Measurements from ENCODE around the gene NAA25.
"Not testable (repeated sequence)": the region's sequence is repeated elsewhere in the genome, so short reads cannot be mapped to it uniquely, and the experiment has no call there.

The NAA25 gene

GRCh38 chr12:112115259-112116045, 6.9 kb upstream of the NAA25 start:
- DNase-seq = no peak

DNA sequence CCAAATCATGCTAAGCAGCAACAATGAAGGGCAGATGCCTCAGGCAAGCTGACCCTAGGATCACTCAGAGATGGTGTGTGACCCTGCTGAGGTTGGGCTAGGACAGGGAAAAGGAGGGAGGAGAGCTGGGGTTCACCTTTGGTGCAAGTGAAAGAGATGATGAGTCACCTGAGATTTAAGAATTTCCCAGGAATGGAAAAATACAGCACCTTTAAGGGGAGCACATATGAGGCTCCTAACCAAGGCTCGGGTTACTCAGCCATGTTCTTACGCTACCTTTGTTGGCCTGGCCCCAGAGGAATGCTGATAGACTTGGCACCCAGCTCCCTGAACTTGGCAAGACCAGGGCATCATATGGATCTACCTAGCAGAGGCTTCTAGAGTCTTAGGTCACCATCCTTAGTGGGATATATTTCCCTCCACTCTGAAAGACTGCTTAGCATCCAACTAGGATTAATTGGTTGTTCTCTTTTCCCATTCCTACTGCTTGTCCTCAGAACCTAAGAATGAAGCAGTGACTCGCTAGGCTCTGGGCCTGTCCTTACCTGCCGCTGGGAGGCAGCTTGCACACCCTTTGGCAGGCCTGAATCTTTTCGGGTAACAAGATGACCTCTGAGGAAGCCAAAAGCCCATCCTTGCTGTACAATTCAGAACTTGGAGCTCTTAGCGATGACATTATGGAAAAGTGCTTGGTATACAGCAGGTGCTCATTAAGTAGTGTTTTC, 4.0 kb upstream of the NAA25 start:
- DNase-seq = no peak

DNA sequence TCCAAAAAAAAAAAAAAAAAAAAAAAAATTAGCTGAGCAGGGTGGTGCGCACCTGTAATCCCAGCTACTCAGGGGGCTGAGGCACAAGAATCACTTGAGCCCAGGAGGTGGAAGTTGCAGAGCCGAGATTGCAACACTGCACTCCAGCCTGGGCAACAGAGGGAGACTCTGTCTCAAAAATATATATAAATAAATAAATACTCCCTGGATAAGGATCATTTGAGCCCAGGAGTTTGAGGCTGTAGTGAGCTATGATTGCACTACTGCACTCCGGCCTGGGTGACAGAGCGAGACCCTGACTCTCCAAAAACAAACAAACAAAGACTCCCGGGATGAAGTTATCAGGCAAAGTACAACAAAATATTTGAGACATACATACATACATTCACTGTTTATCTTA, 3.3 kb upstream of the NAA25 start:
- DNase-seq = no peak

- DNase-seq = not testable (repeated sequence)
These were observed 2.4 kb upstream of the NAA25 start for GRCh38 chr12:112110787-112111662.

- no peak for DNase-seq
These were observed 1.0 kb downstream of the NAA25 start for GRCh38 chr12:112107306-112108201.

DNA sequence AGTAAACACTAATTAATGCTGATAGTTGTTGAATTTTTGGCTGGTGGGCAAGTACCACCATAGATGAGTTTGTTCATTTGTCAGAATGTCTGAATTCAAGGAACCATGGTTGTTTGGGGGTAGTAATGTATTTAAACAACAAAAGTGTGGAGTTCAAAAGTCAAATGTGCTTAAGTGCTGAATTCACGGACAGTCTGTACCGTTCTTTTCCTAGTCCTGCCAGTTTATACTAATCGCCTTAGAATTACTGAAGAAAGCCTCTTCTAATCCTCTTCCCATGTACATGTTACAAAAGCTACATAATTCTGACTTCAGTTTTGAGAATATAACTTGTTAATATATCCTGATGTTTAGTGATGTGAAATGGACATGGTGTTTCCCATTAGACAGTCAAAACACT, 2.7 kb downstream of the NAA25 start:
- no peak for DNase-seq

GRCh38 chr12:112103758-112104503, 4.7 kb downstream of the NAA25 start:
- no peak for DNase-seq

GRCh38 chr12:112102746-112103145, 5.8 kb downstream of the NAA25 start:
- DNase-seq = not testable (repeated sequence)

- DNase-seq = no peak
These were observed 6.5 kb downstream of the NAA25 start for GRCh38 chr12:112102127-112102526.

DNA sequence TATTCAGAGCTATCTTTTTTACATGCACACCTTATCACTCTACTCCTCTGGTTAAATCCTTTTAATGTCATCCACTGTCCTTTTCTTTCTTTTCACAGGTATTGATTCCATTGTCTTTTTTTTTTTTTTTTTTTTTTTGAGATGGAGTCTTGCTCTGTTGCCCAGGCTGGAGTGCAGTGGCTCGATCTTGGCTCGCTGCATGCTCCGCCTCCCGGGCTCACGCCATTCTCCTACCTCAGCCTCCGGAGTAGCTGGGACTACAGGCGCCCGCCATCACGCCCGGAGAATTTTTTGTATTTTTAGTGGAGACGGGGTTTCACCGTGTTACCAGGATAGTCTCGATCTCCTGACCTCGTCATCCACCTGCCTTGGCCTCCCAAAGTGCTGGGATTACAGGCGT, 8.1 kb downstream of the NAA25 start:
- not testable (repeated sequence) for DNase-seq

DNA sequence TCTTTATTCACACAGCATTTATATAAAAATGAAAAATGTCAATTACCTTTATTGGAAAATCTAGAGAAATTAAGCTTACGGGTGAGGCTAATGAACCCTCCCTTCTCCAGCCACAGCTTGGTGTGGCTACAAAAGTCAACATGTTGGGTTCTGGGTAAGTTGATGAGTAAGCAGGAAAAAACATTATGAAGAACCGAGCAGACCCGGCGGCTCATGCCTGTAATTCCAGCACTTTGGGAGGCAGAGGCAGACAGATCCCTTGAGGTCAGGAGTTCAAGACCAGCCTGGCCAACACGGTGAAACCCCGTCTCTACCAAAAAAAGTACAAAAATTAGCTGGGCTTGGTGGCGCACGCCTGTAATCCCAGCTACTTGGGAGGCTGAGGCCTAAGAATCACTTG, 10.9 kb downstream of the NAA25 start:
- DNase-seq = no peak

DNA sequence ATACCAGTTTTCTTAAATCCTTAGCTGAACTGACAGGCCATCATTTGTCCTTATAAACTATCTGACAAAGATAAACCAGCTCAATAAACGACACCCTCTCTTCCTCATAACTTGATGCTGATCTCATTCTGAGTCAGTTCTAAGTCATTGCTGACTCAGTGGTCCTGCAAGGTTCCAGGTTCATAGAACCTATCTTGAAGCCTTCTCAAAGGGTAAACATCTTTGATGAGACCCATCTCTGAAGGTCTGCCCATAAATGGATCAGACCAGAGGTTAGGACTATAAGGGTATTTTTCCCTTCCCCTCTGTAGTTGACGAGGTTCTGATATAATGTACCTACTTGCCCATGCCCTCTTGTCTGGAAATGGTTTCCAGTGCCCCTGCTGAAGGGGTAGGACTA, 11.9 kb downstream of the NAA25 start:
- no peak for DNase-seq

DNA sequence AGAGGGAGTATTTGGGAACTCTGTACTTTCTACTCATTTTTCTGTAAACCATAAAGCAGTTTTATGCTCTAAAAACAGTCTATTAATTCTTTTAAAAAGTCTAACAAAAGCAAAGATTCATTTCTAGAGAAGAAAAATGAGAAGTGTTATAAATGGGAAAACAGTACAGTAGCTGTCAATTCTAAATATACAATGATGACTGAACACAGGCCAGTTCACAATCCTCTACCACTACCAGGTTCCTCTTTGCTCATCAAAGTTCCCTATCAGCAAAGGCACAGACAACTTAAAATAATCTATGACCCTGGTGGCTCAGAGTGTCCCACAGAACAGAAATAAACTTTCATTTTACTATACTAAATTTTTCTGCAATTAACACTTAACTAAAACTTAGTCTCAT, 12.5 kb downstream of the NAA25 start:
- DNase-seq = no peak

DNA sequence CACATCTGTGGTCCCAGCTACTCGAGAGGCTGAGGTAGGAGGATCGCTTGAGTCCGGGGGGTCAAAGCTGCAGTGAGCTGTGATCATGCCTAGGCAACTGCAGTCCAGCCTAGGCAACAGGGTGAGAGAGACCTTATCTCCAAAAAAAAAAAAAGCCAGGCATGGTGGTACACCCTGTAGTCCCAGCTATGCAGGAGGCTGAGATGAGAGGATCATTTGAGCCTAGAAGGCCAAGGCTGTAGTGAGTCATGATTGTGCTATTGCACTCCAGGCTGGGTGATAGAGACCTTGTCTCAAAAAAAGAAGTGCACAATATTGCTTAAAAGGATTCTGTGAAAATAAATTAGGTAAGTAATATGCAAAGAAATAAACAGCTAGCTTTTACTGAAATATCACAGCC, 17.0 kb downstream of the NAA25 start:
- no peak for DNase-seq

- no peak for DNase-seq
These were observed 20.7 kb downstream of the NAA25 start for GRCh38 chr12:112087851-112088250.

DNA sequence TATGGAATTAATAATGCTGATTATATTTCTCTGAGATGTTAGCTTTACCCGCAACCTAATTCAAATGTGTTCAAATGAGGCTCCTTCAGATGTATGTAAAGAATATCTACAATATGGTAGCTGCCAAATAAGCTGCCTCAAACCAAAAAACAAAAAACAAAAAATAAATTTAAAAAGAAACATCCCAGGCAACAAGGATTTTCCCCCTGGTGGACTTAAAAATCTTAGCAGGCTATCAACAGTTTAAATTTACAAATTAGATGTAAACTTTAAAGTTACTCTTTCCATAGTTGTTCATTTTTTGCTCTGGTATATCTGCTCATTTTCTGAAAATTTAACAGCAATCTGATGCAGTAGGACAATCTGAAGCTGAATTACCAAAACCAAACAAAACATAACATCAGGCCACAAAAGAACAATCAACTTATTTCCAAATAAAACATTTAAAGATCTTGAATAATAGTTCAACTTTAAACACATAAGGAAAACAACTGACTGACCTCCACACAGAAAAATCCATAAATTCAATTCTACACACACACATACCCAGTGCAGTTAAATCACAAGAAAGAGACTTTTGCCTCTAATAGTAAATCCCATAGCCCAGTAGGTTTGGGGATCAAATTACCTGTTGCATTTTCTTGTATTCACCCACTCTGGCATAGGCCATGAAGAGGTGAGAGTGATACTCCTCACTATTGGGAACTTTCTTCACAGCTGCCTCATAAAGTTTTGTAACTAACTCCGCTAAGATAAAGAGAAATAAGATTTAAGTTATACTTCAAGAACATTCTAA, 21.3 kb downstream of the NAA25 start:
- no peak for DNase-seq

- no peak for DNase-seq
These were observed 42.0 kb downstream of the NAA25 start for GRCh38 chr12:112066566-112066965.

DNA sequence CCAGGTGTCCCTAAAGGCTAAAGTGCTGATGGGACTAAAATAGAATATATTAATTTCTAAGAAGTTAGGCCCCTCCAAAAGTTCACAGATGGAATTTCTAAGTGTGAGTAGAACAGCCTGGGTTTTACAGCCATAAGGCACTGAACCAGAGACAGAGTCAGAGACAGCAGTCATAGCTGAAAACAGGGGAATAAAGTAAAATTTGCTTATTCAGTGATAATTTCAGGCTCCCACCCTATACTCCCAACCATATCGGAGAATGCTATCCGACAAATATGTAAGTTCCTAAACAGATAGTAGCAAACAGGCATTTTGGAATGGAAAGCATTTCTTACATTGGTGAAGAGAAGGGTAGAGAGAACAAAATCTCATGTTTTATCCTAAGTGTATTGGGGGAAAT, 45.3 kb downstream of the NAA25 start:
- no peak for DNase-seq

DNA sequence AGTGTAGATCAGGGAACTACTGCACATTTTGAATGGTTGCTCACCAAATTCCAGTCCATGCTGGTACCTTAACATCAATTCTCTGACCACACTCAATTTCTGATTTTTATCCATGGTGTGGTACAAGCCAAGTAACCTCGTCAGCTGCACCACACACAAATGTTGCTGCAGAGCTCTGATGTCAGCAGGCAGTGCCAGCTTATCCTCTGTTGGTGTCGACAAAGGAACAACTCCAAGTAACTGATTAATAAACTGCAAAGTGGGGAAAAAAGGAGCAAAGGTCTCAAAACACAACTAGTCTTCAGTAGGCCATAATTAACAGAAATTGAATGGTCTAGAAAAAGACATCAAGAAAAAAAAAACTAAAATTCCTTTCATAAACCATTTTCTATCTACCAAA, 47.4 kb downstream of the NAA25 start:
- no peak for DNase-seq

DNA sequence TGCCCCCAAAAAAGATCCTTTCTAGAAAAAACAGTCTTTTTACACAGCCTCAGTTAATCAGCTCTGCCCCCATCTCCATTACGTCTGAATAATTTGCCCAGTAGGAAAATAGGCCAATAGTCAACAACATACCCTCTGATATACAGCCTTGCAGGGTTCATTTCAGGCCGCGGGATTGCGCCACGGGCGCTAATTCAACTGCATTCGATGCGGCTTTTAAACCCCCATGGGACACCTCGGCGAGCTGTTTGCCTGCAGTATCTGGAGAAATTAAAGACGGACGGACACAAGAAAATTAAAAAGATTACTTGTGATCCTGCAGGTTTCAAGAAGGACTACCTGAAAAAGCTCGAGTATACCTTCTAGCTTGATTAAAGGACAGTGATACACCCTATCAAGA, 59.2 kb downstream of the NAA25 start:
- DNase-seq = no peak

GRCh38 chr12:112046003-112046402, 62.6 kb downstream of the NAA25 start:
- DNase-seq = no peak

All from DMS 273 treated with DMSO at 0.1 percent for 48 hours (cell line).